Measurements from ENCODE around the gene ZNF576.
"Not testable (repeated sequence)": the region's sequence is repeated elsewhere in the genome, so short reads cannot be mapped to it uniquely, and the experiment has no call there.

ZNF576 gene

DNA sequence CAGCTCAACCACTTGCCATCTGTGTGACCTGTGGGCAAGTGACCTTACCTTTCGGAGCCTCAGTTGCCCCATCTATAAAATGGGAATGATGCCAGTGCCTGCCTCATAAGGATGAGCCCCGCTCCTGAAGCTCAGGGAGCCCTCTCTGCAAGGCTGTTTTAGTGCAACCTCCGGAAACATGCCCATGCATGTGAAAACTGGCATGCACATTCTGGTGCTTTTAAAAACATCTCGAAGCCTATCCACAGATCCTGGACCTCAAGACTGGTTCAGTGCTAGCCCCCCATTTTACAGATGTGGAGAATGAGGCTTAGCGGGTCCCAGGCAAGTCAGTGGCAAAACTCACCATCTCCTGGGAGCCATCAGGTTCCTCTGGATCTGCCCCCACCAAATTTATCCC lies 37.7 kb downstream of the ZNF576 start:
- peaks cover 7% of the 10 kb centered on the region for H3K27me3 ChIP-seq (ENCODE audit: insufficient read depth, low read length, poor library complexity)
- no peaks in the 10 kb centered on the region for H3K36me3 ChIP-seq (ENCODE audit: control insufficient read depth, insufficient read depth, low read length)
- no peak overlapping the region for H2BK5ac ChIP-seq (ENCODE audit: low read length)
- H3K4me1 ChIP-seq (ENCODE audit: control insufficient read depth, low read depth, low read length), result no peaks in the 10 kb centered on the region
- H4K5ac ChIP-seq (ENCODE audit: low read length), result no peak overlapping the region
- WGBS (ENCODE audit: extremely low coverage, insufficient coverage, low lambda C conversion rate), result no CpG with 5 or more reads among the region's 5 CpGs
- no peaks in the 10 kb centered on the region for H3K79me1 ChIP-seq (ENCODE audit: low read length)
- DNase-seq, result no peak
- no peak overlapping the region for H3K27ac ChIP-seq (ENCODE audit: low read depth, low read length)
- no peak overlapping the region for H3K4ac ChIP-seq (ENCODE audit: low read depth, low read length)
- no peak overlapping the region for H2AK5ac ChIP-seq (ENCODE audit: low read length)
- no peaks in the 10 kb centered on the region for H3K79me2 ChIP-seq (ENCODE audit: control insufficient read depth, insufficient read depth, low read length)
- H3K18ac ChIP-seq (ENCODE audit: low read length), result no peak overlapping the region
- no peak overlapping the region for H2BK120ac ChIP-seq (ENCODE audit: low read depth, low read length)
- H3K56ac ChIP-seq (ENCODE audit: low read length), result no peak overlapping the region
- no peak overlapping the region for H3K9ac ChIP-seq (ENCODE audit: low read length)
- H2BK15ac ChIP-seq (replicated peaks; ENCODE audit: low read depth), result no peak overlapping the region
- H3K23ac ChIP-seq (ENCODE audit: low read length), result no peak overlapping the region
- no peak overlapping the region for H3K4me2 ChIP-seq (ENCODE audit: low read length)
- no peak overlapping the region for H4K8ac ChIP-seq (ENCODE audit: low read depth, low read length)
- H3K4me3 ChIP-seq (ENCODE audit: low read length), result no peak overlapping the region

DNA sequence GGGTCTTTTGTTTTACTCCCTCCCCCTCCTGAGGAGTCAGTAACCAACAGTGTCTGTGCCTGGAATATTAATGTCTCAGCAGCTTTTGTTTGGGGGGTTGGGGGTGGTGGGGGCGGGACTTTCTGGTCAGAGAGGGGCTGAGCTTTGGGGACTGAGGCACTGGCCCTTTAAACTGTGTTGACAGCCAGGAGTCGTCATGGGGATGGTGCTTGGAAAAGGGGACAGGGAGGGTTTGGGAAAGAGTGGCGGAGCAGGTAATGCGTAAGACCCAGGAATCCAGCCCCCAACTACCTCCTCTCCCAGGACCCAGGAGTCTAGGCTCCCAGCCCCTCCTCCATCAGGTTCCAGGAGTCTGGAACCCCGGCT lies 38.1 kb downstream of the ZNF576 start:
- peaks cover 8% of the 10 kb centered on the region for H3K27me3 ChIP-seq (ENCODE audit: insufficient read depth, low read length, poor library complexity)
- no CpG with 5 or more reads among the region's 5 CpGs for WGBS (ENCODE audit: extremely low coverage, insufficient coverage, low lambda C conversion rate)
- H2AK5ac ChIP-seq (ENCODE audit: low read length), result no peak overlapping the region
- H2BK15ac ChIP-seq (replicated peaks; ENCODE audit: low read depth), result no peak overlapping the region
- H3K4me3 ChIP-seq (ENCODE audit: low read length), result peak overlapping the region; percentile 25
- no peaks in the 10 kb centered on the region for H3K79me1 ChIP-seq (ENCODE audit: low read length)
- H3K18ac ChIP-seq (ENCODE audit: low read length), result peak overlapping the region; percentile 57
- H3K23ac ChIP-seq (ENCODE audit: low read length), result no peak overlapping the region
- H3K36me3 ChIP-seq (ENCODE audit: control insufficient read depth, insufficient read depth, low read length), result no peaks in the 10 kb centered on the region
- H4K8ac ChIP-seq (ENCODE audit: low read depth, low read length), result no peak overlapping the region
- no peaks in the 10 kb centered on the region for H3K4me1 ChIP-seq (ENCODE audit: control insufficient read depth, low read depth, low read length)
- peak overlapping the region; percentile 71 for H3K4me2 ChIP-seq (ENCODE audit: low read length)
- DNase-seq, result peak; percentile 73
- H2BK120ac ChIP-seq (ENCODE audit: low read depth, low read length), result no peak overlapping the region
- H3K4ac ChIP-seq (ENCODE audit: low read depth, low read length), result no peak overlapping the region
- no peak overlapping the region for H3K27ac ChIP-seq (ENCODE audit: low read depth, low read length)
- H3K9ac ChIP-seq (ENCODE audit: low read length), result peak overlapping the region; percentile 12
- no peaks in the 10 kb centered on the region for H3K79me2 ChIP-seq (ENCODE audit: control insufficient read depth, insufficient read depth, low read length)
- no peak overlapping the region for H4K5ac ChIP-seq (ENCODE audit: low read length)
- no peak overlapping the region for H2BK5ac ChIP-seq (ENCODE audit: low read length)
- H3K56ac ChIP-seq (ENCODE audit: low read length), result peak overlapping the region; percentile 49

DNA sequence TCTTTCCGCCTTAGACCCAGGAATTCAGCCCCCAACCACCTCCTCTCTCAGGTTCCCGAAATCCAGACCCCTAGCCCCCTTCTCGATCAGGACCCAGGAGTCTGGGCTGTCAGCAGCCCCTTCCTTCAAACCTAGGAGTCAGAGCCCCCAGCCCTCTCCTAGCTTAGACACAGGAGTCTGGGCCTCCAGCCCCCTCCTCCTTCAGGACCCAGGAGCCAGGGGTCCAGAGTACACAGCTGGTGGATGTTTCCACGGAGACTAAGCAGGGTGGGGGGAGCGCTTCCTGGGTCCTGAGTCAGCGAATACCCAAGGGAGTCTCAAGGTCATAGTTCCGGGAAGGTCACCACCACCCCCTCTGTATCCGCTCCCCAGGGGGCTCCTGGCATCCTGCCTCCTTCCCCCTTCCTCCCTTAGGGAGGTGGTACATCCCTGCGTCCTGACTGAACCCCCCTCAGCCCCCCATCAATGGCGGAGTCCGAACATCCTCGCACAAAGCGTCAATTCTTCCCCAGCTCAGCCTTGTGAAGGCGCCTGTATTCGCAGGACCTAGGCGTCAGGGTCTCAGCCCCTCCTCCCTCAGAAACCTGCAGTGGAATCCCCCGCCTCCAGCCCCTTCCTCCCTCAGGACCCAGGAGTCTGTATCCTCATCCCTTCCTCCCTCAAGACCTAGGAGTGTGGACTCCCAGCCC lies 38.6 kb downstream of the ZNF576 start:
- Histone ChIP-seq H3K23ac (ENCODE audit: low read length) (no peak overlapping the region), H3K56ac (ENCODE audit: low read length) (peak overlapping the region; percentile 49), H3K79me1 (ENCODE audit: low read length) (no peaks in the 10 kb centered on the region), H4K8ac (ENCODE audit: low read depth, low read length) (no peak overlapping the region), H2BK5ac (ENCODE audit: low read length) (no peak overlapping the region), H3K27me3 (ENCODE audit: insufficient read depth, low read length, poor library complexity) (peaks cover 8% of the 10 kb centered on the region), H2BK120ac (ENCODE audit: low read depth, low read length) (no peak overlapping the region), H3K4me1 (ENCODE audit: control insufficient read depth, low read depth, low read length) (no peaks in the 10 kb centered on the region), H3K9ac (ENCODE audit: low read length) (peak overlapping the region; percentile 12), H3K79me2 (ENCODE audit: control insufficient read depth, insufficient read depth, low read length) (no peaks in the 10 kb centered on the region), H3K18ac (ENCODE audit: low read length) (peak overlapping the region; percentile 57), H2AK5ac (ENCODE audit: low read length) (no peak overlapping the region), H3K4me2 (ENCODE audit: low read length) (peak overlapping the region; percentile 71), H3K4ac (ENCODE audit: low read depth, low read length) (peak overlapping the region; percentile 21), H2BK15ac (replicated peaks; ENCODE audit: low read depth) (no peak overlapping the region), H3K27ac (ENCODE audit: low read depth, low read length) (no peak overlapping the region), H4K5ac (ENCODE audit: low read length) (no peak overlapping the region), H3K36me3 (ENCODE audit: control insufficient read depth, insufficient read depth, low read length) (no peaks in the 10 kb centered on the region), H3K4me3 (ENCODE audit: low read length) (peak overlapping the region; percentile 30)
- WGBS (ENCODE audit: extremely low coverage, insufficient coverage, low lambda C conversion rate), result no CpG with 5 or more reads among the region's 17 CpGs
- peak; percentile 60 for DNase-seq

DNA sequence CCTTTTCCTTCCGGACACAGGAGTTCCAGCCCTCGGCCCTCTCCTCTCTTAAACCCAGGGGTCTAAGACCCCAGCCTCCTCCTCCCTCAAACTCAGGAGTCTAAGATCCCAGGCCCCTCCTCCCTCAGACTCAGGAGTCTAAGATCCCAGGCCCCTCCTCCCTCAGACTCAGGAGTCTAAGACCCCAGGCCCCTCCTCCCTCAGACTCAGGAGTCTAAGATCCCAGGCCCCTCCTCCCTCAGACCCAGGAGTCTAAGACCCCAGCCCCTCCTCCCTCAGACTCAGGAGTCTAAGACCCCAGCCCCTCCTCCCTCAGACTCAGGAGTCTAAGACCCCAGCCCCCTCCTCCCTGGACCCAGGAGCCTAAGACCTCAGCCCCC lies 39.2 kb downstream of the ZNF576 start:
- not testable (repeated sequence) for H3K4me3 ChIP-seq (ENCODE audit: low read length); H4K5ac ChIP-seq (ENCODE audit: low read length); H3K4me1 ChIP-seq (ENCODE audit: control insufficient read depth, low read depth, low read length); H3K4ac ChIP-seq (ENCODE audit: low read depth, low read length); H2BK5ac ChIP-seq (ENCODE audit: low read length); H3K27me3 ChIP-seq (ENCODE audit: insufficient read depth, low read length, poor library complexity); H2BK120ac ChIP-seq (ENCODE audit: low read depth, low read length); H2AK5ac ChIP-seq (ENCODE audit: low read length); H3K79me2 ChIP-seq (ENCODE audit: control insufficient read depth, insufficient read depth, low read length); H3K23ac ChIP-seq (ENCODE audit: low read length); H4K8ac ChIP-seq (ENCODE audit: low read depth, low read length); H3K27ac ChIP-seq (ENCODE audit: low read depth, low read length); H3K36me3 ChIP-seq (ENCODE audit: control insufficient read depth, insufficient read depth, low read length); H2BK15ac ChIP-seq (replicated peaks; ENCODE audit: low read depth); H3K79me1 ChIP-seq (ENCODE audit: low read length)
- Histone ChIP-seq H3K4me2 (ENCODE audit: low read length) (peak overlapping the region; percentile 71), H3K9ac (ENCODE audit: low read length) (peak overlapping the region; percentile 12), H3K56ac (ENCODE audit: low read length) (peak overlapping the region; percentile 49), H3K18ac (ENCODE audit: low read length) (peak overlapping the region; percentile 5)
- WGBS (ENCODE audit: extremely low coverage, insufficient coverage, low lambda C conversion rate), result no CpG with 5 or more reads among the region's 2 CpGs
- peak; percentile 37 for DNase-seq

DNA sequence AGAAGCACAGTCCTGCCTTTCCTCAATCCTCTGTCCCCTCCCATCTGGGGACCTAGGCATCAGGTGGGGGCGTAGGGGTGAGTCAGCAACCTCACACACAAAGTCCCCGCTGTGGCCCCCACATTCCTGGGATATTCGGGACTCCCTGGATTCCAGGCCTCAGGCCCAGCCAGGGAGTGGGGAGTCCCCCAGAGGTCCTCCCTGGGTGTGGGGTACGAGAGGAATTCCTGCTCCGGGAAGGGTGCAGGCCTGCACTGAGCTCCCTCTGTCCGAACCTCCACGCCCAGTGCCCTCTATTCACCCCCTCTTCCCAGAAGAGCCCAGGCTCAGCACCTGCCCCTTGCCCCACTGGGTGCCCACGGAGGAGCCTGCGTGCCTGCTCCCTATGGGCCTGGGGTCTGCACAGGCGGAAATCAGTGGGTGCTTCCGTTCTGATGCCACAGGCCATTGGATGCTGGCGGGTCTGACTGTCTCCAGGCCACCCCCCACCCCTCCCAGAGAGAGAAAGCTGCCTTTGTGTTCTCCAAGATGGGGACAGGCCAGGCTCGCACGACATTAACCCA lies 39.8 kb downstream of the ZNF576 start:
- H3K18ac ChIP-seq (ENCODE audit: low read length), result peak overlapping the region; percentile 5
- H3K4me1 ChIP-seq (ENCODE audit: control insufficient read depth, low read depth, low read length), result no peaks in the 10 kb centered on the region
- WGBS (ENCODE audit: extremely low coverage, insufficient coverage, low lambda C conversion rate), result no CpG with 5 or more reads among the region's 14 CpGs
- no peak overlapping the region for H2BK120ac ChIP-seq (ENCODE audit: low read depth, low read length)
- H3K4ac ChIP-seq (ENCODE audit: low read depth, low read length), result no peak overlapping the region
- no peak overlapping the region for H4K8ac ChIP-seq (ENCODE audit: low read depth, low read length)
- no peak overlapping the region for H3K4me3 ChIP-seq (ENCODE audit: low read length)
- peak overlapping the region; percentile 18 for H3K9ac ChIP-seq (ENCODE audit: low read length)
- H3K79me1 ChIP-seq (ENCODE audit: low read length), result no peaks in the 10 kb centered on the region
- H3K23ac ChIP-seq (ENCODE audit: low read length), result no peak overlapping the region
- H4K5ac ChIP-seq (ENCODE audit: low read length), result no peak overlapping the region
- H2AK5ac ChIP-seq (ENCODE audit: low read length), result no peak overlapping the region
- no peaks in the 10 kb centered on the region for H3K36me3 ChIP-seq (ENCODE audit: control insufficient read depth, insufficient read depth, low read length)
- DNase-seq, result peak; percentile 49
- no peak overlapping the region for H3K4me2 ChIP-seq (ENCODE audit: low read length)
- peaks cover 8% of the 10 kb centered on the region for H3K27me3 ChIP-seq (ENCODE audit: insufficient read depth, low read length, poor library complexity)
- H3K56ac ChIP-seq (ENCODE audit: low read length), result no peak overlapping the region
- no peak overlapping the region for H3K27ac ChIP-seq (ENCODE audit: low read depth, low read length)
- no peak overlapping the region for H2BK15ac ChIP-seq (replicated peaks; ENCODE audit: low read depth)
- H3K79me2 ChIP-seq (ENCODE audit: control insufficient read depth, insufficient read depth, low read length), result no peaks in the 10 kb centered on the region
- no peak overlapping the region for H2BK5ac ChIP-seq (ENCODE audit: low read length)
